ENCODE data around the gene KCNIP4.

DNA sequence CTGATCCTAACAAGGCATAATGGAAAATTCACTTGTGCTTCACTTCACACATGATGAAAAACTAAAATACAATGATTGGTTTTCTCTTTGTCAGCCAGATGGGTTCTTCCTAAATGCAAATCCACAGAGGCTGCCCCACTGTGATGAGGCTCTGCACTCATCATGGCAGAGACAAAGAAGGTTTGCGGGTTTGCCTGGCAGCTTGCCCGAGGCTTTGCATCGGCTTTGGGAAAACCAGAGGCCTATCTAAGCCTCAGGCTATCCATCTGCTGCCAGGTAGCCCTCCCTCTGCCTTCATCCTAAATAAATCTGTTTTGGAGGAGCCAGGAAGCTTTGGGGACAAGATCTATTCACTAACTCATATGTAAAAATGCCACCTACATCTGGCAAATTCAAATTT is 1004.1 kb downstream of the KCNIP4 start:
- TF ChIP-seq, protein P1, sequence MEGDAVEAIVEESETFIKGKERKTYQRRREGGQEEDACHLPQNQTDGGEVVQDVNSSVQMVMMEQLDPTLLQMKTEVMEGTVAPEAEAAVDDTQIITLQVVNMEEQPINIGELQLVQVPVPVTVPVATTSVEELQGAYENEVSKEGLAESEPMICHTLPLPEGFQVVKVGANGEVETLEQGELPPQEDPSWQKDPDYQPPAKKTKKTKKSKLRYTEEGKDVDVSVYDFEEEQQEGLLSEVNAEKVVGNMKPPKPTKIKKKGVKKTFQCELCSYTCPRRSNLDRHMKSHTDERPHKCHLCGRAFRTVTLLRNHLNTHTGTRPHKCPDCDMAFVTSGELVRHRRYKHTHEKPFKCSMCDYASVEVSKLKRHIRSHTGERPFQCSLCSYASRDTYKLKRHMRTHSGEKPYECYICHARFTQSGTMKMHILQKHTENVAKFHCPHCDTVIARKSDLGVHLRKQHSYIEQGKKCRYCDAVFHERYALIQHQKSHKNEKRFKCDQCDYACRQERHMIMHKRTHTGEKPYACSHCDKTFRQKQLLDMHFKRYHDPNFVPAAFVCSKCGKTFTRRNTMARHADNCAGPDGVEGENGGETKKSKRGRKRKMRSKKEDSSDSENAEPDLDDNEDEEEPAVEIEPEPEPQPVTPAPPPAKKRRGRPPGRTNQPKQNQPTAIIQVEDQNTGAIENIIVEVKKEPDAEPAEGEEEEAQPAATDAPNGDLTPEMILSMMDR (optimal IDR thresholded peaks at IDR 0.05 in 1 of 3, IDR thresholded peaks at IDR 0.05 in 1 of 3, conservative IDR thresholded peaks at IDR 0.05 in 1 of 3; ENCODE audit: extremely low read depth in 1 of 3, insufficient read depth in 2 of 3, low read length in 3 of 3): no peak
- no peak for TF ChIP-seq EZH2 (IDR thresholded peaks at IDR 0.05; ENCODE audit: low read length)

All from keratinocyte (primary cell).